ENCODE data around the gene WDR64. TPM values are rescaled to one million over a fixed set of nuclear protein-coding genes. Genes with fewer than 3 reads are reported as not detected.

The WDR64 gene
- total and polyA plus RNA-seq, 4 donors, result 0.02 to 0.70 (median 0.17) TPM

GRCh38 chr1:241721011-241721410 lies 68.9 kb downstream of the WDR64 start:
- no peak for DNase-seq (ENCODE audit: low spot score)
- no peak overlapping the region for H3K27ac ChIP-seq (ENCODE audit: low read depth in 1 of 2, low read length in 2 of 2)
- no peaks in the 10 kb centered on the region for H3K36me3 ChIP-seq (ENCODE audit: control insufficient read depth in 4 of 4, insufficient read depth in 3 of 4, low read depth in 1 of 4, low read length in 3 of 4)
- no peaks in the 10 kb centered on the region for H3K9me3 ChIP-seq (ENCODE audit: control insufficient read depth in 4 of 4, low read length in 3 of 4)
- no peaks in the 10 kb centered on the region for H3K4me1 ChIP-seq (ENCODE audit: control insufficient read depth in 4 of 4, insufficient read depth in 4 of 4, low read length in 3 of 4)
- WGBS, result 92% methylated on average over 3 of the region's 3 CpGs
- no peak overlapping the region for H3K4me3 ChIP-seq (ENCODE audit: low read depth in 1 of 3, low read length in 3 of 3)
- H3K9ac ChIP-seq (ENCODE audit: low read depth in 1 of 2, low read length in 2 of 2), result no peak overlapping the region
- no peak for TF ChIP-seq GABPA (IDR thresholded peaks at IDR 0.05 in 1 of 2, conservative IDR thresholded peaks at IDR 0.05 in 1 of 2)
- no peak for TF ChIP-seq TAF1 (conservative IDR thresholded peaks at IDR 0.05)
- TF ChIP-seq ATF3 (IDR thresholded peaks at IDR 0.05), result no peak
- no peak for TF ChIP-seq MAX (IDR thresholded peaks at IDR 0.05)
- no peak for TF ChIP-seq HNF4G (IDR thresholded peaks at IDR 0.05)
- no peak for TF ChIP-seq RAD21 (IDR thresholded peaks at IDR 0.05)
- TF ChIP-seq EGR1 (IDR thresholded peaks at IDR 0.05; ENCODE audit: low read depth in 2 of 2), result no peak
- TF ChIP-seq FOXA2 (IDR thresholded peaks at IDR 0.05), result no peak
- no peak for TF ChIP-seq NR2F2 (IDR thresholded peaks at IDR 0.05)
- no peak for TF ChIP-seq YY1 (IDR thresholded peaks at IDR 0.05)
- TF ChIP-seq HNF4A (conservative IDR thresholded peaks at IDR 0.05), result no peak
- no peak for TF ChIP-seq SP1 (IDR thresholded peaks at IDR 0.05)
- no peak for TF ChIP-seq ZBTB33 (IDR thresholded peaks at IDR 0.05)
- no peak for TF ChIP-seq FOXA1 (IDR thresholded peaks at IDR 0.05)
- TF ChIP-seq REST (IDR thresholded peaks at IDR 0.05), result no peak
- no peak for TF ChIP-seq RXRA (IDR thresholded peaks at IDR 0.05)
- TF ChIP-seq JUND (IDR thresholded peaks at IDR 0.05), result no peak
- TF ChIP-seq CTCF (IDR thresholded peaks at IDR 0.05; ENCODE audit: low read depth, low read length, missing input control), result no peak
- H3K27me3 ChIP-seq (ENCODE audit: control insufficient read depth in 4 of 4, insufficient read depth in 4 of 4, low read length in 3 of 4), result no peaks in the 10 kb centered on the region

Data from liver (tissue), 9 donors.